HG03159 (cell line): ENCODE measurements around the gene ABCB10.
"Not testable (repeated sequence)": the region's sequence is repeated elsewhere in the genome, so short reads cannot be mapped to it uniquely, and the experiment has no call there.

Experiments
- ATAC-seq: cut with Tn5 transposase; IDR thresholded peaks from one replicate; pipeline ENCODE4 v1.9.1; 2021; ENCODE audit warnings: mild to moderate bottlenecking, moderate library complexity; ENCODE audit not compliant: unreplicated experiment

The ABCB10 gene

DNA sequence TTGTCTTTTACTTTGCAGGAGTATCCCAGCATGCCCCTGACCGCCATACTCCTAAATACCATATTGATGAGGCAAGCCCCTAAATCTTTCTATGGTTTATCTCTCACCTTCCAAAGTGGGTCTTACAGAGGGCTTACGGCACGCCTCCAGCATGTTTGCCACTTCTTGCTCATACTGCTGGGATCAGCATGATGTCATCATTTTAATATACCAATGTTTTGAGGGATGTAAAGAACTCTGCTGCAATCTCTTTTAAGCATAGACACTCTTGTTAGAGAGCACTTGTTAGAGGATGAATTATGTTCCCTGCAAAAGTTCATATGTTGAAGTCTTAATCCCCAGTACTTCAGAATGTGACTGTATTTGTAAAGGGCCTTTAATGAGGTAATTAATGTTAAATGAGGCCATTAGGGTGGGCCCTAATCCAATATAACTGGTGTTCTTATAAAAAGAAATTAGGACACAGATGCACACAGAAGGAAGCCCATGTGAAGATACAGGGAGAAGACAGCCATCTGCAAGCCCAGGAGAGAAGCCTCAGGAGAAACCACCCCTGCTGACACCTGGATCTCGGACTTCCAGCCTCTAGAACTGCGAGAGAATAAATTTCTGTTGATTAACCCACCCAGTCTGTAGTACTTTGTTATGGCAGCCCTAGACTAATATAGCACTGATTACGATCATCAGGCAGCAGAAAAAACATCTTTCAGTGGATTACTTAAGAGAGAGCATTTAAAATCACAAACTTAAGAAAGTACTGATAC is 16.4 kb upstream of the ABCB10 start:
- no peak for ATAC-seq

DNA sequence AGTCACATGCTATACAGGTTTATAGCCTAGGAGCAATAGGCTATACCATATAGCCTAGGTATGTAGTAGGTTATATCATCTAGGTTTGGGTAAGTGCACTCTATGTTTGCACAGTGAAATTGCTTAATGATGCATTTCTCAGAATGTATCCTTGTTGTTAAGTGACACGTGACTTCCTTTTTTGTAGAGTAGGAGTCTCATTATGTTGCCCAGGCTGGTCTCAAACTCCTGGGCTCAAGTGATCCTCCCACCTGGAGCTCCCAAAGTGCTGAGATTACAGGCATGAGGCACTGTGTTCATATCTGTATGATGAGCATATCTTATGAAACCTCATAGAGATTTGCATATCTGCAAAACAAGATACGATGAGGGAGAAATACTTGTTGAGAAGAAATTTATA is 13.8 kb upstream of the ABCB10 start:
- no peak for ATAC-seq

DNA sequence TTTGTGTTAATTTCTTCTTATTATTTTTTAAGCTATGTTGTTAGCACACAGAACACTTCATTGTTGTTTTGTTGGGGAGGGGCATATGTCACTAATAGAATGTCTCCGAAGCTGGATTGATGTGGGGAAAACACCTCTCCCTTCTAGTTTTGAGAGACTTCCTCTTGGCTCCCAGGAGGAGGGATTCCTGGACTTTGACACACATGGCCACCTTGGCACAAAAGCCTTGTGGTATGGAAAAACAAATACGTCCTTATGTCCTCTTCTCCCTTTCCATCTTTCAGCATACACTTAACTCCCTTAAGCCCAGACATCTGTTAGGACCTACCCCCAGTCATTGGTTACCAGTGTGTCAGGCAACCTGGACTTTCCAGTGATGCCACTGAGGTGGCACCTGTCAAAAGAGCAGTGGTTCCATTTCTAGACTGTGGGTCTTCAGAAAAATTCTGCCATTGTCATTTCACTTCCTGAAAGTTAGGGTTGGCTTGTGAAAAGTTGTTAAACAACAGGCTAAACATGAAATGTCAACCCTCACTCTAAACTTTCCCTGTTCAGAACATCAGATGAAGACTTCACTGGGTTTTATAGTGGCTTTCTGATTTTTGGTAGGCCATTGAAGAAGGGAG is 12.5 kb upstream of the ABCB10 start:
- ATAC-seq = no peak

DNA sequence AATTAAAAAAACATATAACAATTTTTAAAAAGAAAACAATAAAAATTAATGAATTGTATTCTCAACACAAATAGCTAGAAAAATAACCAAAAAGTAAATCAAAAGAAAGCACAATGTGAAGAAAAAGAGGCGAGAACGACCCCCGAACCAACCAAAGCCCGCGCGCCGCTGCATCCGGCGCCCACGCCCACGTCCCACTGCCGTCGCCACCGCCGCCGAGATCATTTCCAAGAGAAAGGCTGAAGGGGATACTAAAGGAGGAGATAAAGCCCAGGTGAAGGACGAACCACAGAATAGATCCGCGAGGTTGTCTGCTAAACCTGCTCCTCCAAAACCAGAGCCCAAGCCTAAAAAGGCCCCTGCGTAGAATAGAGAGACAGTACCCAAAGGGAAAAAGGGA is 11.8 kb upstream of the ABCB10 start:
- ATAC-seq = no peak

DNA sequence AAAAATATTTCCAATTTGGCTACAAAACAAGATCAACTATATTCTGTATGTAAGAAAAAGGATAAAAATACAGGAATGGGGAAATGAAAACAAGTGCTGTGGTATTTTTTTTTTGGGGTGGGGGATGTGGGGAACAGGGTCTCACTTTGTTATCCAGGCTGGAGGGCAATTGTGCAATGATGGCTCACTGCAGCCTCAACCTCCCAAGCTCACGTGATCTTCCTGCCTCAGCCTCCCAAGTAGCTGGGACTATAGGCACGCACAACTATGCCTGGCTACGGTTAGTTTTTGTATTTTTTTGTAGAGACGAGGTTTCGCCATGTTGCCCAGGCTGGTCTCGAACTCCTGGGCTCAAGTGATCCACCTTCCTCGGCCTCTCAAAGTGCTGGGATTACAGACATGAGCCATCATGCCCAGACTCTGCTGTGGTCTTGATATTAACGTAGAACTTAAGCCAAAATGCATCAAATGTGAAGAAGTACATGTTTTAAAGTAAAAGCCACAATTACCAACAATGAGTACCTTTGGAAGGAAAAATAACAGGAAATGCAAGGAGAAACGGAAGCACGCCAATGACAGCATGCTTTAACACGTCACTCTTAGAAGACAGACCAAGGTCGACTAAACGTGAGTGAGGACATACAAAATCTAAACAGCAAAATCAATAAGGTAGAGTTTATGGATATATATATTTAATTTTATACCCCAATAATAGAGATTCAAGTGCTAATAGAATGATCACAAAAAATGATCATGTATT is 8.8 kb upstream of the ABCB10 start:
- no peak for ATAC-seq

DNA sequence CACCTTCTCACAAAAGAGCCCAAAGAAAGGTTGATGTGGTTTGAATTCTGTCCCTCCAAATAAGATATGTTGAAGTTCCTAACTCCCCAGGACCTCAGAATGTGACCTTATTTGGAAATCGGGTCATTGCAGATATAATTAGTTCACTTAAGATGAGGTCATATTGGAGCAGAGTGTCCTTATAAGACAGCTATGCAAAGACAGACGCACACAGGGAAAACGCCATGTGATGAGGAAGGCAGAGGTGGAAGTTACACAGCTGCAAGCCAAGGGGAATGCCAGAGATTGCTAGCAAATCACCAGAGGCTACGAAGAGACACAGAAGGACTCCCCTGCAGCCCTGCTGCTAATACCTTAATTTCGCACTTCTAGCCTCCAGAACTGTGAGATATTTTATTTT is 5.2 kb upstream of the ABCB10 start:
- no peak for ATAC-seq

DNA sequence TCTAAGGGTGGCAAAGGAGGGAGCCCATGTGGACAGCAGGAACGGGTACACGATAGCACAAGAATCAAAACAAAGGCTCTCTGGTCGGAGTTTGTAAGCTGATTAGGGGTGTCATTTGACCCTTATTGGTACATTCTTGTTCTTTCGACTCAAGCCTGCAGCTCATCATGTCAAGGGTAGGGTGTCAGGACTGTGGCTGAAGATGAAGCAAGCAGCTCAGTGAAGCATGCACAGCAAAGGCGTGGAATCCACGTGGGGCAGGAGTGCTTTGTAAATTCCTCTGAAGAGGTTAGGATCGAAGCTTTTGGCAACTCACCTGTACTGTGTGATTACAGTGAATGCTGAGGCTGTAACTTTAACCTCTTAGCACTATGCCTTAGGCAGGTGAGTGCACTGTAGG is 4.7 kb upstream of the ABCB10 start:
- ATAC-seq = no peak

DNA sequence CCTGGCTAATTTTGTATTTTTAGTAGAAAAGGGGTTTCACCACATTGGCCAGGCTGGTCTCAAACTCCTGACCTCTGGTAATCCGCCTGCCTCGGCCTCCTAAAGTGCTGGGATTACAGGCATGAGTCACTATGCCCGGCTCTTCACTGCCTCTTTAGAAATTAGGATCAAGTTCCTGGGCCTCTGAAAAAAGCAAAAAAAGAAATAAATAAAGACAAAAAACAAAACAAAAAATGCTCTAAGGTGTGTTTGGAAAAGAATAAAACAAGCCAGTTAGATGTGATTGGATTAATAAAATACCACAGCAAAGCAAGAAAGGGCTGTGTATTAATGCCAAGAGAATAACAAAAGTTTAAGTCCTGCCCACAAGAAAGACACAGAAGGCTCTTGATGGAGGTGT is 4.2 kb upstream of the ABCB10 start:
- ATAC-seq = no peak

DNA sequence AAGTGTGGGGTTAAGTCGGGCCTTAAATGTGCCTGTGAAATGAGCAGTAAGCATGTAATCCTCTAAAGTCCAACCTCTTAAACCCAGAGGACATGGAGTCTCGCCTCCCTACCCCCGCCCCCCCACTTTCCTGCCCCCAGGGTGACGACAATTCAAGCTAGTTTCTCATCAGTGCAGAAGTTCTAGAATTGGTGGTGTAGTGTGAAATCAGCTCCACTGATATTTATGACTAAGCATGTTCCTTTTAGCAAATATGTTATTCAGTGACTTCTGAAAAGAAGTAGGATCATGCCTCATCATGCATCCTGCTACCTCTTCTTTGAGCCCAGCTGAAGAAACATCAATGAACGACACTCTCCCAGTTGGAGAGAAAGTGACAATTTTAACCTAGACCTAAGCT is 2.6 kb upstream of the ABCB10 start:
- ATAC-seq = no peak

DNA sequence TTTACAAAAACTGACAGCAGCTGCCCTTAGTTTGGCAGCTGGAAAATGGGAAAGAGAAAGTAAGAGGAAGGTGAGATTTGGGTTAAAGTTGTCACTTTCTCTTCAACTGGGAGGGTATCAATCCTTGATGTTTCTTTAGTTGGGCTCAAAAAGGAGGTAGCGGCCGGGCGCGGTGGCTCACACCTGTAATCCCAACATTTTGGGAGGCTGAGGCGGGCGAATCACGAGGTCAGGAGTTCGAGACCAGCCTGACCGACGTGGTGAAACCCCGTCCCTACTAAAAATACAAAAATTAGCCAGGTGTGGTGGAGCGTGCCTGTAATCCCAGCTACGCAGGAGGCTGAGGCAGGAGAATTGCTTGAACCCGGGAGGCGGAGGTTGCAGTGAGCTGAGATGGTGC is 1.6 kb upstream of the ABCB10 start:
- ATAC-seq = not testable (repeated sequence)

DNA sequence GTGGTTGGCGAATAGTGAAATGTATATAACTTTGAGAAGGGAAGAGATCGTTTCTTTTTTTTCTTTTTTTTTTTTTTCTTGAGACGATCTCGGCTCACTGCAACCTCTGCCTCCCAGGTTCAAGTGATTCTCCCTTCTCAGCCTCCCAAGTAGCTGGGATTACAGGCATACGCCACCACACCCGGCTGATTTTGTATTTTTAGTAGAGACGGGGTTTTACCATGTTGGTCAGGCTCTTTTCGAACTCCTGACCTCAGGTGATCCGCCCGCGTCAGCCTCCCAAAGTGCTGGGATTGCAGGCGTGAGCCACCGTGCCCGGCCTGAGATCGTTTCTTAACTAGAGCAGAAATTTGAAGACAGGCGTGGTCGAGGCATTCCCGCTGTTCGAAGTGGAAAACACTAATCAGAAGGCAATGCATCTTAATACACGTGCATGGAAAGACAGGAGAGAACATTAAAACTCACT is 862 bp upstream of the ABCB10 start:
- not testable (repeated sequence) for ATAC-seq

DNA sequence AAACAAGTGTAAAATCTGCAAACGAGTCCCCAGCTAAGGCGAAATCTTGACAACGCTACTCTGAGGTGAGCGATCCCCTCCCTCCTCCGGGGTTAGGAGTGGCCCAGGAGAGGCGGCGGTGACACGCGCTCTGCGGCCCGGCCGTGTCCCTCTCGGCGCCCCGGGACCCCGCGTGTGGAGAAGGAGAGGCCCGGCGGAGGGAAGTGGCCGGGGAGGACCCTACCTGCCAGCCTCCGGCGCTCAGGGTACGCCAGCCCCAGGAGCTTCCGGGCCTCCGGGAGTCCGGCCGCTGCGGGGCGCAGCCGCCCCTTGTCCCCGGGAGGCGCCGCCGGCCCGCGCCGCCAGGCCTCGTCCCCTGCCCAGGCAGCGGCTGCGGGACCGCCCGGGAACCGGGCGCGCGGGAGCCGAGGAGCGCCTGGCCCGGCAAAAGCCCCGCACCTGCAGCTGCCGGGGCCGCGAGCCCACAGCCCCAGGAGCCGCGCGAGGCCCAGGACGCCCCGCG is 543 bp downstream of the ABCB10 start:
- ATAC-seq = peak; percentile 23

DNA sequence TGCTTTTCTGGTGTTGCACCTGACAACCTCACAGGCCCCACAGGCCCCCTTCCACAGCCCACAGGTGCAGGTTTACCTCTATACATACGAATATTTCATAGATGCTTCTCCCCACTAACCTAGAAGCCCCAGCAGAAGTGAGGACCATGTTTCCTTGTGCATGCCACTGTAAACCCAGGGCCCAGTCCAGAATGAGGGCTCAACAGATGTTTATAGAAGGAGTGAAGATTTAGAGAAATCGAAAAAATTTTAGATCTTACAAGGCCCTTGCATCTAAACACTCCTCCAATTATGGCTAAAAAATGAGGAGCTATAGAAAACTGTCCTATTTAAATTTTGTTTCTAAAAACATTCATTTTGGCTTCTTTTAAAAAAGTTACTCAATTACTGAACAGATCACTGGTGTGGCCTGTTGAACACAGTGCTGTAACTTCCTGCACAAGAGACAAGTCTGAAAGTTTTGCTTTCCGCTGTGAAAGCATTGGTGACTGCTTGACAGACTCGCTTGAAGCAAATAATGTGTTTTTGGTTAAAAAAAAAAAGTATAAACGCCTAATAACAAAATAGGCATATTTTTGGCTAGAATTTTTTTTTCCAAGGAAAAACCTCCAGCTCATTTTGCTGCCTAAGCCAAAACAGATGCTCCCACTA is 1.2 kb downstream of the ABCB10 start:
- no peak for ATAC-seq

DNA sequence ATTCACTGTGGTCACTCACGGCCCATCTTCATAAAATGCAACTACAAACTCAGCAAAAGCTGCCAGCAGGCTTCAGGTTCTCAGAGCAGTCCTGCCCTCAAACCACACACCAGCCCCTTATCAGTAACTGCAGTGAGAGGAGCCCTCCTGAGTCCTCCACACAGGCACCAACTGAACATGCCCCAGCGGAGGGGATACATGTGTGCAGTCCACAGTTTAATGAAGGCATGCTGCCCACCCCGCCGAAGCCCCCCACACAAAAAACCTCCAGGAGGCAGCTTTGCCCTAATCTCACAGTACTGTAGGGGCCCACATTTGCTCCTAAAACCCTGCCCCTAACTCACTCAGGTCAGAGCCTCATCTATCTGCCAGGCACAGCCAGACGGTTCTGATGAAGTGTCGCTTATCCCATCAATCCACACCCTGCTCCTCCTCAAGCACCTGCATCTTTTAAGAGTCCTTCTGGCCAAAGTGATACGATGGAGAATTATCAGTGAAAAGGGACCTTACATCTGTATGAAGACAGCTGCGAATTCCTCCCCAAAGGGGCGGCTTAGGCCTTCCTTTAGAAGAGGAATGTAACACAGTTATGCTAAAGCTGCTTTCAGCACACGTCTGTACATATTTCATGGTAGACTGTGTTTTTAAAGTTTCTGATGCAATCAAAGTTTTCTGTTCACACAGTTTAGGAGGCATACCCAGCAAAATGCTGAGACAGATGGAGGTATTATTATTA is 3.5 kb downstream of the ABCB10 start:
- ATAC-seq = no peak

DNA sequence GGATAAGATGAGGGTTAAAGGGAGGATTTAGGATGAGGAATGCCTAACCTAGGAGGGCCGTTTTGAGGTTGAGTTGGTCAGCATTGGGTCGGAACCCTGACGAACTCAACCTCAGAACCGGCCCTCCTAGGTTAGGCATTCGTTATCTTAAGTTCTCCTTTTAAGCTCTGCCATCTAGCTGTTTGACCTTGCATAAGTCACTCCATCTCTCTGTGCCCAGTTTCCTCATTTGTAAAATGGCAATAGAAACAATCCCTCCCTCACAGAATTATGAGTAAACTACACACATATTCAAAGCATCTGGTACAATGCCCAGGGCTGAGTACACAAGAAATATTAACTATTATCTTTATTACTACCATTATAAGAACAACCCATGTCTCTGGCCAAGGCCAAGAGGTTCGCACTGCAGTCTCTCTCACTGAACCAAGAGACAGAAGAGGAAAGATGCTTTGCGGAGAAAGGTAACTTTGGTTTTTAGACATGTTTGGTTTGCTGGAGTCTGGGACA is 4.8 kb downstream of the ABCB10 start:
- ATAC-seq = no peak

DNA sequence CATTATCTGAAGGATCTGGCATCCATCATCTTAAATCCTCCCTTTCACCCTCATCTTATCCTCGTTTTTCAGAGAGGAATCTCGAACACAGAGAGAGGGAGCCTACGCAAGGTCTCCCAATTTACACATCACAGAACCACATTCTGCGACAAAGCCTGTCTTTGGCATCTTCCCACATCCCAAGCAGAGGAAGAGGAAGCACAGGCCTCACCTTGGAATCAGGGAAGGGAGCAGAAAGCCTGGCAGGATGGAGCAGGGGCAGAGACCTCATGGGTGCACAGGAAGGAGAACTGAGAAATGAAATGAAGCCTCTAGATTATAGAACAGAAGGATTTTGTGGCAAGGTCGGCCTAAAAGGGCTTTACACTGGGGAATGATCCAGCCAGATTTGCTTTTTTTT is 5.8 kb downstream of the ABCB10 start:
- ATAC-seq = no peak

DNA sequence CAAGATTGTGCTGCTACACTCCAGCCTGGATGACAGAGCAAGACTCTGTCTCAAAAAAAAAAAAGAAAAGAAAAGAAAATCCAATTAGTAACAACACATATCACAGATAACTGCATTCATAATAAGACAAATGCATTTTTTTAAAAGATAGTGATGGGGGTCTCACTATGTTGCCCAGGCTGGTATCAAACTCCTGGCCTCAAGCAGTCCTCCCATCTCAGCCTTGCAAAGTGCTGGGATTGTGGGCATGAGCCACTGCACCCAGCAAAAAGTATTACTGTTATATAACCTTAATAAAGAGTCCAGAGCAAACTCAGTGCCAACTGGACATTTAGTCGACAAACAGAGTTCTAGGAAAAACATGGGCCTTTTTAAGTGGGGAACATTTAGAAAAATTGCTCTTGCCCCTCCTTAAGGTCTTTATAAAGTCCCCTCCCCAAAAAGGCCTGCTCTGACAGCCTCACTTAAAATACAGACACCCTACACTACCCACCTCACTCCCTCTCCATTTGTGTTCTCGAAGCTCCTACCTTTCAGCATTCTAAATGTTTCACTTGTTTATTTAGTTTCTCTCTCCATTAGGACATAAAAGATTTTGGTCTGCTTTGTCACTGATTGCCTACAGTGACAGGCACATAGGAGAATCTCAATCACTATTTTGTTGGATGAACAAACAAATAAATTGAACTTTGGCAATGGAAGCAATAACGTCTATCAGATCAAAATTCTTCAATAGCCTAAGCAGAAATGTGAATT is 7.5 kb downstream of the ABCB10 start:
- no peak for ATAC-seq

DNA sequence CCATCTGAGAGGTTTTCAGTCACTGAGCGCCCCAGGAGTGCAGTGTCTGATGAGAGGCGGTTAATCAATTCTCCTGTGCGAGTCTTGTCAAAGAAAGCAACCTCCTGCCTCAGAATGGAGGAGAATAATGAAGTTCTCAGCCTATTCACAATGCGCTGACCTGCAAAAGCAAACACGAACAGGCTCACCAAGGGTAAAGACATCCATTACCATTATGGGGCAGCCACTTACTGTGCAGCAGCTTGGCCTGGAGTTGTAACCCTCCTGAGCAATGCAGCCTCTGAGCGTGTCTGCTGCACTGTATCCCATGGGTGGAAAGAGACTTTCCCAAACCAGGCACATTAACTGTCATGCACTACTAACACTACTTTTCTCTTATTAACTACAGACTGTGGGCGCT is 11.0 kb downstream of the ABCB10 start:
- ATAC-seq = no peak

DNA sequence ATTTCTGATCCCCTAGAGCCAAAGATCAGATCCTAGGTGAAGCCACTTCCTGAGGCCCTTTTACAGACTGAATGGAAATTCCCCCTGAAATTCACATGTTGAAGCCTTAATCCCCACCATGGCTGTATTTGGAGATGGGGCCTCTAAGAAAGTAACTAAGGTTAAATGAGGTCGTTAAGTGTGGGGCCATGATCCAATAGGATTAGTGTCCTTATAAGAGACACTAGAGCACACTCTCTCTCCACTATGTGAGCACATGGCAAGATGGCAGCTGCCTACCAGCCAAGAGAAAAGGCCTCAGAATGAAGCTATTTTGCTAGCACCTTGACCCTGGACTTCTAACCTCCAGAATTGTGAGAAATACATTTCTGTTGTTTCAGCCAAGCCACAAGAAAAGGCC is 13.9 kb downstream of the ABCB10 start:
- ATAC-seq = no peak
